Measurements from ENCODE around the gene C2orf15. TPM values are rescaled to one million over a fixed set of nuclear protein-coding genes. Genes with fewer than 3 reads are reported as not detected.

Gene C2orf15
- total RNA-seq, 1 experiment from 2014 or later = 1.5 TPM

DNA sequence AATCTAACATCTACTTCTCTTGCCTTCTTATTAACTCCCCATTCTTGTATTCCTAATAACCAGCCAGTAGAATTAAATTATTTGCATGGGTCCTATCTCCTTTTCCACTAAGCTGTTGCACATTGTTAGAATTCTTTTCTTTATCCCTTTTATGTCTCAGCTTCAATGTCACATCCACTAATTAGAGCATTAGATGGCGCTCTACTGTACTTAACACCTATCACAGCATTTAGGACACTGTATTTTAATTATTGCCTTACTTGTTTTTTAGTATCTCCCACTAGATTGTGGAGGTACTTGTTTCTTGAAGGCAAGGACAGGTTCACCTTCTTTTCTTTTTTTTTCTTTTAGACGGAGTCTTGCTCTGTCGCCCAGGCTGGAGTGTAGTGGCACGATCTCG, 17.1 kb downstream of the C2orf15 start:
- no peaks in the 10 kb centered on the region for H3K27me3 ChIP-seq (ENCODE audit: control insufficient read depth, insufficient read depth, low read length)
- H3K9me3 ChIP-seq (ENCODE audit: control insufficient read depth, insufficient read depth, low read depth, low read length) = no peaks in the 10 kb centered on the region
- POLR2A ChIA-PET = no interaction called here
- H3K4me3 ChIP-seq (ENCODE audit: low read depth in 2 of 2, low read length in 2 of 2) = no peak overlapping the region
- peaks cover 7% of the 10 kb centered on the region; the same call in 1 of the 2 replicates for H3K36me3 ChIP-seq (ENCODE audit: control insufficient read depth, insufficient read depth, low read length)
- H3K4me1 ChIP-seq (ENCODE audit: control insufficient read depth, insufficient read depth, low read length) = peaks cover 13% of the 10 kb centered on the region
- BruUV-seq (replicated peaks) = no TSS peak
- H3K27ac ChIP-seq (ENCODE audit: low read length) = no peak overlapping the region
- in situ Hi-C loops (cut with HindIII; ENCODE audit: low pct_unique_long_range_greater_than_20kb, low sequenced_read_pairs) (no loop called here), intact Hi-C loops (cut with micrococcal nuclease; ENCODE audit: unreplicated experiment) (no loop called here)
- DNase-seq (ENCODE audit: low read depth, low spot score) (no peak), ATAC-seq (no peak)
- CTCF ChIA-PET = interaction anchor here (0.5 kb wide), 1 partner anchor 14 kb away, joined by 5 read pairs; no protein-coding TSS in a partner anchor
- no peak for TF ChIP-seq POLR2AphosphoS5 (IDR thresholded peaks at IDR 0.05; ENCODE audit: low read depth, low read length)
- TF ChIP-seq, protein P1, sequence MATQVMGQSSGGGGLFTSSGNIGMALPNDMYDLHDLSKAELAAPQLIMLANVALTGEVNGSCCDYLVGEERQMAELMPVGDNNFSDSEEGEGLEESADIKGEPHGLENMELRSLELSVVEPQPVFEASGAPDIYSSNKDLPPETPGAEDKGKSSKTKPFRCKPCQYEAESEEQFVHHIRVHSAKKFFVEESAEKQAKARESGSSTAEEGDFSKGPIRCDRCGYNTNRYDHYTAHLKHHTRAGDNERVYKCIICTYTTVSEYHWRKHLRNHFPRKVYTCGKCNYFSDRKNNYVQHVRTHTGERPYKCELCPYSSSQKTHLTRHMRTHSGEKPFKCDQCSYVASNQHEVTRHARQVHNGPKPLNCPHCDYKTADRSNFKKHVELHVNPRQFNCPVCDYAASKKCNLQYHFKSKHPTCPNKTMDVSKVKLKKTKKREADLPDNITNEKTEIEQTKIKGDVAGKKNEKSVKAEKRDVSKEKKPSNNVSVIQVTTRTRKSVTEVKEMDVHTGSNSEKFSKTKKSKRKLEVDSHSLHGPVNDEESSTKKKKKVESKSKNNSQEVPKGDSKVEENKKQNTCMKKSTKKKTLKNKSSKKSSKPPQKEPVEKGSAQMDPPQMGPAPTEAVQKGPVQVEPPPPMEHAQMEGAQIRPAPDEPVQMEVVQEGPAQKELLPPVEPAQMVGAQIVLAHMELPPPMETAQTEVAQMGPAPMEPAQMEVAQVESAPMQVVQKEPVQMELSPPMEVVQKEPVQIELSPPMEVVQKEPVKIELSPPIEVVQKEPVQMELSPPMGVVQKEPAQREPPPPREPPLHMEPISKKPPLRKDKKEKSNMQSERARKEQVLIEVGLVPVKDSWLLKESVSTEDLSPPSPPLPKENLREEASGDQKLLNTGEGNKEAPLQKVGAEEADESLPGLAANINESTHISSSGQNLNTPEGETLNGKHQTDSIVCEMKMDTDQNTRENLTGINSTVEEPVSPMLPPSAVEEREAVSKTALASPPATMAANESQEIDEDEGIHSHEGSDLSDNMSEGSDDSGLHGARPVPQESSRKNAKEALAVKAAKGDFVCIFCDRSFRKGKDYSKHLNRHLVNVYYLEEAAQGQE (IDR thresholded peaks at IDR 0.05; ENCODE audit: insufficient read depth in 1 of 2, low read depth in 2 of 2, low read length in 1 of 2) = no peak
- TF ChIP-seq, protein P2, sequence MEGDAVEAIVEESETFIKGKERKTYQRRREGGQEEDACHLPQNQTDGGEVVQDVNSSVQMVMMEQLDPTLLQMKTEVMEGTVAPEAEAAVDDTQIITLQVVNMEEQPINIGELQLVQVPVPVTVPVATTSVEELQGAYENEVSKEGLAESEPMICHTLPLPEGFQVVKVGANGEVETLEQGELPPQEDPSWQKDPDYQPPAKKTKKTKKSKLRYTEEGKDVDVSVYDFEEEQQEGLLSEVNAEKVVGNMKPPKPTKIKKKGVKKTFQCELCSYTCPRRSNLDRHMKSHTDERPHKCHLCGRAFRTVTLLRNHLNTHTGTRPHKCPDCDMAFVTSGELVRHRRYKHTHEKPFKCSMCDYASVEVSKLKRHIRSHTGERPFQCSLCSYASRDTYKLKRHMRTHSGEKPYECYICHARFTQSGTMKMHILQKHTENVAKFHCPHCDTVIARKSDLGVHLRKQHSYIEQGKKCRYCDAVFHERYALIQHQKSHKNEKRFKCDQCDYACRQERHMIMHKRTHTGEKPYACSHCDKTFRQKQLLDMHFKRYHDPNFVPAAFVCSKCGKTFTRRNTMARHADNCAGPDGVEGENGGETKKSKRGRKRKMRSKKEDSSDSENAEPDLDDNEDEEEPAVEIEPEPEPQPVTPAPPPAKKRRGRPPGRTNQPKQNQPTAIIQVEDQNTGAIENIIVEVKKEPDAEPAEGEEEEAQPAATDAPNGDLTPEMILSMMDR (IDR thresholded peaks at IDR 0.05) = no peak; the same call in 1 of the 2 replicates

DNA sequence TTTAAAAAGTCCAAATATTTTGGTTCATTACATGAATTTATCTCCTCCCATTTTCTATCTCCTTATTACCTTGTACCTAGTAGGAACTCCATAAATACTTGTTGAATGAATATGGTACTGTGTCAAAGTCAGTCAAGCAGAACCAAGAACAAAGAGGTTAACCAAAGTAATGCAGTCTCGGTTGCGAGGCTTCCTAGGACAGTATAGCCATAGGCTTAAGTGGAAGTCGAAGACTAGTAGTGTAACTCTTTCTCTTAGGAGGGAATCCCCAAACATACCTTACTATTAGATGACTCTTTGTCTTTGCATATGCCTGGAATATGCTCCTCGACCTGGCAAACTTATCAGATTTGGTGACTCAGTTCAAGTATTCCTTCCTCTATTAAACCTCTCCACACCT, 18.1 kb downstream of the C2orf15 start:
- peaks cover 7% of the 10 kb centered on the region; the same call in 1 of the 2 replicates for H3K36me3 ChIP-seq (ENCODE audit: control insufficient read depth, insufficient read depth, low read length)

More for the DNA sequence above, 18.1 kb downstream of the C2orf15 start:
- no peak for DNase-seq (ENCODE audit: low read depth, low spot score)
- in situ Hi-C loops (cut with HindIII; ENCODE audit: low pct_unique_long_range_greater_than_20kb, low sequenced_read_pairs) (no loop called here), intact Hi-C loops (cut with micrococcal nuclease; ENCODE audit: unreplicated experiment) (no loop called here)
- ChIA-PET CTCF (no interaction called here), POLR2A (no interaction called here)
- TF ChIP-seq SIN3A (IDR thresholded peaks at IDR 0.05; ENCODE audit: borderline replicate concordance, insufficient read depth, low read depth, low read length) (no peak), TCF7L2 (IDR thresholded peaks at IDR 0.05; ENCODE audit: low read depth, low read length) (no peak)
- TF ChIP-seq, protein P2 (IDR thresholded peaks at IDR 0.05) = no peak
- TF ChIP-seq, protein P1 (IDR thresholded peaks at IDR 0.05; ENCODE audit: insufficient read depth in 1 of 2, low read depth in 2 of 2, low read length in 1 of 2) = no peak
- no peak overlapping the region for H3K4me3 ChIP-seq (ENCODE audit: low read depth in 2 of 2, low read length in 2 of 2)
- no peaks in the 10 kb centered on the region for H3K9me3 ChIP-seq (ENCODE audit: control insufficient read depth, insufficient read depth, low read depth, low read length)
- BruUV-seq (replicated peaks) = no TSS peak
- no peaks in the 10 kb centered on the region for H3K27me3 ChIP-seq (ENCODE audit: control insufficient read depth, insufficient read depth, low read length)
- no peak for ATAC-seq
- peaks cover 6% of the 10 kb centered on the region for H3K4me1 ChIP-seq (ENCODE audit: control insufficient read depth, insufficient read depth, low read length)
- no peak overlapping the region for H3K27ac ChIP-seq (ENCODE audit: low read length)

Data from Panc1 (cell line).